Measurements from ENCODE around the gene SSTR1.

DNA sequence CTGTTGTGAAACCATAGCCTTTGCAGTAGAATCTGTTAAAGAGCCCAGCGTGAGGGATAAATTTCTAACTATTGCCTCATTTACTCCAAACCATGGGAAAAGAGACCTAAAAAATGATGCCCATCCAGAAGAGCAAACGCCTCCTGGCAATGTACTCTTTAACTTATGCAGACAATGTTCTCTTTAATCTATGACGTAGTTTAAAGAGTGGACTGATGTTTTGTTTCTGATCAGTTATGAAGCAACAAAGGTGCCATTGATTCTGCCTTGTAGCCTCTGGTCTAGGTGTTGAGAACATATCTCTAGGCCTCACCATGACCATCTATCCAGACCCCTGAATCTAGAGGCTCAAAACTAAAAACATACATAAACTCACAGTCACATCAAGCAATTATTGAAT, 13.4 kb downstream of the SSTR1 start:
- no peak for TF ChIP-seq CTCF (IDR thresholded peaks at IDR 0.05)
- no peak for TF ChIP-seq POLR2A (IDR thresholded peaks at IDR 0.05)

Measured in uterus (tissue), 2 donors.